Transverse colon (tissue), 4 donors: ENCODE data around the gene ZNF683.

Experiments
- POLR2AphosphoS5 ChIP-seq, 3 donors: sonication (generic); formaldehyde crosslinking; IDR thresholded peaks; one replicate each; pipeline ENCODE4 v1.6.1; 2016; ENCODE audit warnings: antibody characterized with exemption in 3 of 3
- TF ChIP-seq, protein P1 (sequence below), 5 experiments: fragments of 200-600 bp in 3 of 5; fragments of 450-650 bp in 2 of 5; sonication (generic) in 3 of 5; IDR thresholded peaks; 1 replicate in 2 of 5; 2 replicates in 3 of 5; pipeline ENCODE4 v1.5.1; 2016 to 2017; ENCODE audit warnings: antibody characterized with exemption in 5 of 5, inconsistent platforms in 3 of 5, mild to moderate bottlenecking in 2 of 5, moderate library complexity in 1 of 5

DNA sequence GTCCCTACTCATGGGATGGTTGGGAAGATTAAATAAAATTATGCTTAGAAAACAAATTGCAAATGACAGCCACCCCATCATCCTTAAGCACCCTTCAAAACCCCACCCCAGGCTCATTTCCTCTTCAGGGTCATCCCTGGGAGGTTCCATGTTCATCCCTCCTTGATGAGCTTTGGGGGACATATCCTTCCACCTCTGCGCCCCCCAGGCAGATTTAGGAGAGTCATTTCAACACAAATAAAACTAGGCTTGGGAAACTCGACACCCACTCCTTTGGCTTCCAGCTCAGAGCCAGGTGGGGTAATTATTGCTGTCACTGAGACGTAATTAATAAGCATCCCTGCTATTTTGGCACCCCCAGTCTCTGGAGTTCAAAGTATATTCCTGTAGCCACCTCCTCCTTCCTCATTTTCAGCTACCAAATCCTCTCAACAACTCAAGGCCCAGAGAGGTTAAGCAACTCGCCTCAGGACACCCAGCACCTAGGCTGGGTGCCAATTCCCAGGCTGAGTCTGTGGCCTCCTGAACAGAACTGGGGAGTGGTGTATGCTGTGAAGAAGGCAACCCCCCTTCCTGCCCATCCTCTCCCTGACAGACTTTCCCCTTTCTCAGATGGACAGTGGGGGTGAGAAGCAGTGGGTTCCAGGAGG lies 19.2 kb downstream of the ZNF683 start:
- TF ChIP-seq, protein P1, sequence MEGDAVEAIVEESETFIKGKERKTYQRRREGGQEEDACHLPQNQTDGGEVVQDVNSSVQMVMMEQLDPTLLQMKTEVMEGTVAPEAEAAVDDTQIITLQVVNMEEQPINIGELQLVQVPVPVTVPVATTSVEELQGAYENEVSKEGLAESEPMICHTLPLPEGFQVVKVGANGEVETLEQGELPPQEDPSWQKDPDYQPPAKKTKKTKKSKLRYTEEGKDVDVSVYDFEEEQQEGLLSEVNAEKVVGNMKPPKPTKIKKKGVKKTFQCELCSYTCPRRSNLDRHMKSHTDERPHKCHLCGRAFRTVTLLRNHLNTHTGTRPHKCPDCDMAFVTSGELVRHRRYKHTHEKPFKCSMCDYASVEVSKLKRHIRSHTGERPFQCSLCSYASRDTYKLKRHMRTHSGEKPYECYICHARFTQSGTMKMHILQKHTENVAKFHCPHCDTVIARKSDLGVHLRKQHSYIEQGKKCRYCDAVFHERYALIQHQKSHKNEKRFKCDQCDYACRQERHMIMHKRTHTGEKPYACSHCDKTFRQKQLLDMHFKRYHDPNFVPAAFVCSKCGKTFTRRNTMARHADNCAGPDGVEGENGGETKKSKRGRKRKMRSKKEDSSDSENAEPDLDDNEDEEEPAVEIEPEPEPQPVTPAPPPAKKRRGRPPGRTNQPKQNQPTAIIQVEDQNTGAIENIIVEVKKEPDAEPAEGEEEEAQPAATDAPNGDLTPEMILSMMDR (IDR thresholded peaks at IDR 0.05): no peak
- TF ChIP-seq POLR2AphosphoS5 (IDR thresholded peaks at IDR 0.05): no peak
